ENCODE data around the gene PIGQ. TPM values are rescaled to one million over a fixed set of nuclear protein-coding genes. Genes with fewer than 3 reads are reported as not detected.

Gene PIGQ
- polyA plus RNA-seq, 3 donors = 67.1 to 99.6 (median 85.4) TPM

- no peak for DNase-seq
These were observed 55.6 kb downstream of the PIGQ start for GRCh38 chr16:625117-625976.

- DNase-seq = no peak
These were observed 56.4 kb downstream of the PIGQ start for GRCh38 chr16:625977-626765.

- no peak for DNase-seq
These were observed 57.2 kb downstream of the PIGQ start for GRCh38 chr16:626787-627453.

GRCh38 chr16:627454-628239, 57.9 kb downstream of the PIGQ start:
- no peak for DNase-seq

- no peak for DNase-seq
These were observed 58.7 kb downstream of the PIGQ start for GRCh38 chr16:628321-629061.

GRCh38 chr16:629185-629832, 59.5 kb downstream of the PIGQ start:
- no peak for DNase-seq

GRCh38 chr16:629833-630248, 60.1 kb downstream of the PIGQ start:
- no peak for DNase-seq

GRCh38 chr16:630249-630814, 60.6 kb downstream of the PIGQ start:
- DNase-seq = no peak

- DNase-seq = no peak
These were observed 61.1 kb downstream of the PIGQ start, which contains the start of gene WFIKKN1 for GRCh38 chr16:630815-631405. Gene WFIKKN1, plus strand, starts transcription at chr16:630985. Its CDS starts 269 bp downstream, at chr16:631254.

GRCh38 chr16:631808-632358, 62.1 kb downstream of the PIGQ start:
- DNase-seq = no peak

- no peak for DNase-seq
These were observed 62.9 kb downstream of the PIGQ start for GRCh38 chr16:632486-633335.

GRCh38 chr16:633336-634050, 63.7 kb downstream of the PIGQ start:
- no peak for DNase-seq

Other genes starting within 250 kb of the PIGQ start
- gene AXIN1, start 217.2 kb upstream of the PIGQ start, polyA plus RNA-seq (ENCODE audit: insufficient read length in 3 of 3) = 10 to 100 TPM; 21.9 to 22.9 (median 22.7) TPM
- 10 to 100 TPM; 66.6 to 94.3 (median 88.1) TPM for gene MRPL28, start 199.4 kb upstream of the PIGQ start, polyA plus RNA-seq (ENCODE audit: insufficient read length in 3 of 3)
- gene PGAP6, start 188.0 kb upstream of the PIGQ start, polyA plus RNA-seq (ENCODE audit: insufficient read length in 3 of 3) = 10 to 100 TPM; 59.4 to 76.2 (median 65.6) TPM
- 100 to 1,000 TPM; 120 to 161 (median 140) TPM for gene NME4, start 172.8 kb upstream of the PIGQ start, polyA plus RNA-seq (ENCODE audit: insufficient read length in 3 of 3)
- 10 to 100 TPM; 19.6 to 47.3 (median 33.7) TPM for gene DECR2, start 168.1 kb upstream of the PIGQ start, polyA plus RNA-seq (ENCODE audit: insufficient read length in 3 of 3)
- 100 to 1,000 TPM; 100 to 155 (median 149) TPM for gene RAB11FIP3, start 144.3 kb upstream of the PIGQ start, polyA plus RNA-seq (ENCODE audit: insufficient read length in 3 of 3)
- gene CAPN15, start 42.3 kb upstream of the PIGQ start, polyA plus RNA-seq (ENCODE audit: insufficient read length in 3 of 3) = 10 to 100 TPM; 33.2 to 40.3 (median 36.7) TPM
- gene PRR35, start 9.6 kb upstream of the PIGQ start, polyA plus RNA-seq (ENCODE audit: insufficient read length in 3 of 3) = 10 to 100 TPM; 16.0 to 17.8 (median 16.5) TPM
- 1 to 10 TPM; 9.0 to 9.6 (median 9.3) TPM for gene NHLRC4, start 3.0 kb upstream of the PIGQ start, polyA plus RNA-seq (ENCODE audit: insufficient read length in 3 of 3)
- gene RAB40C, start 20.1 kb downstream of the PIGQ start, polyA plus RNA-seq (ENCODE audit: insufficient read length in 3 of 3) = 10 to 100 TPM; 24.5 to 33.9 (median 24.6) TPM
- 1 to 10 TPM; 2.2 to 2.8 (median 2.3) TPM for gene WFIKKN1, start 61.0 kb downstream of the PIGQ start, polyA plus RNA-seq (ENCODE audit: insufficient read length in 3 of 3)
- 10 to 100 TPM; 51.4 to 71.5 (median 67.8) TPM for gene METTL26, start 66.3 kb downstream of the PIGQ start, polyA plus RNA-seq (ENCODE audit: insufficient read length in 3 of 3)
- 10 to 100 TPM; 25.5 to 27.4 (median 25.7) TPM for gene MCRIP2, start 71.9 kb downstream of the PIGQ start, polyA plus RNA-seq (ENCODE audit: insufficient read length in 3 of 3)
- 10 to 100 TPM; 44.3 to 67.4 (median 52.0) TPM for gene WDR90, start 79.4 kb downstream of the PIGQ start, polyA plus RNA-seq (ENCODE audit: insufficient read length in 3 of 3)
- gene RHOT2, start 98.2 kb downstream of the PIGQ start, polyA plus RNA-seq (ENCODE audit: insufficient read length in 3 of 3) = 100 to 1,000 TPM in 1 of 3 donors, 10 to 100 TPM in 2; 85.9 to 117 (median 97.9) TPM
- 1 to 10 TPM; 1.6 to 2.5 (median 1.8) TPM for gene RHBDL1, start 105.7 kb downstream of the PIGQ start, polyA plus RNA-seq (ENCODE audit: insufficient read length in 3 of 3)
- gene STUB1, start 110.4 kb downstream of the PIGQ start, polyA plus RNA-seq (ENCODE audit: insufficient read length in 3 of 3) = 100 to 1,000 TPM; 109 to 133 (median 128) TPM
- 10 to 100 TPM; 75.1 to 80.9 (median 75.2) TPM for gene JMJD8, start 114.4 kb downstream of the PIGQ start, polyA plus RNA-seq (ENCODE audit: insufficient read length in 3 of 3)
- gene WDR24, start 120.4 kb downstream of the PIGQ start, polyA plus RNA-seq (ENCODE audit: insufficient read length in 3 of 3) = 10 to 100 TPM; 14.6 to 16.3 (median 15.4) TPM
- gene FBXL16, start 135.8 kb downstream of the PIGQ start, polyA plus RNA-seq (ENCODE audit: insufficient read length in 3 of 3) = 1 to 10 TPM; 1.1 to 2.8 (median 1.9) TPM
- gene METRN, start 145.2 kb downstream of the PIGQ start, polyA plus RNA-seq (ENCODE audit: insufficient read length in 3 of 3) = 10 to 100 TPM in 2 of 3 donors, 1 to 10 TPM in 1; 7.3 to 16.0 (median 12.8) TPM
- 10 to 100 TPM; 18.9 to 24.3 (median 22.5) TPM for gene ANTKMT, start 151.2 kb downstream of the PIGQ start, polyA plus RNA-seq (ENCODE audit: insufficient read length in 3 of 3)
- 1 to 10 TPM; 2.5 to 4.8 (median 3.6) TPM for gene CCDC78, start 156.5 kb downstream of the PIGQ start, polyA plus RNA-seq (ENCODE audit: insufficient read length in 3 of 3)
- gene HAGHL, start 157.1 kb downstream of the PIGQ start, polyA plus RNA-seq (ENCODE audit: insufficient read length in 3 of 3) = 1 to 10 TPM; 4.6 to 8.5 (median 4.8) TPM
- gene CIAO3, start 171.0 kb downstream of the PIGQ start, polyA plus RNA-seq (ENCODE audit: insufficient read length in 3 of 3) = 10 to 100 TPM; 27.1 to 34.9 (median 27.3) TPM
- 10 to 100 TPM; 12.9 to 21.3 (median 17.4) TPM for gene MSLN, start 190.8 kb downstream of the PIGQ start, polyA plus RNA-seq (ENCODE audit: insufficient read length in 3 of 3)
- 10 to 100 TPM; 13.5 to 19.3 (median 18.6) TPM for gene RPUSD1, start 218.4 kb downstream of the PIGQ start, polyA plus RNA-seq (ENCODE audit: insufficient read length in 3 of 3)
- gene CHTF18, start 218.7 kb downstream of the PIGQ start, polyA plus RNA-seq (ENCODE audit: insufficient read length in 3 of 3) = 10 to 100 TPM; 31.8 to 34.3 (median 32.0) TPM
- gene GNG13, start 230.8 kb downstream of the PIGQ start, polyA plus RNA-seq (ENCODE audit: insufficient read length in 3 of 3) = under 1 TPM; 0.39 to 0.47 (median 0.41) TPM

Measured in renal pelvis (tissue), 4 donors.